Nucleus accumbens (tissue), 56 donors: ENCODE measurements around the gene NTNG1.
"Not testable (repeated sequence)": the region's sequence is repeated elsewhere in the genome, so short reads cannot be mapped to it uniquely, and the experiment has no call there.

Experiments used
- DNase-seq, 56 donors: peaks; one replicate each; lab custom pipeline; 2025; lab: John Stamatoyannopoulos, UW

Gene NTNG1

DNA sequence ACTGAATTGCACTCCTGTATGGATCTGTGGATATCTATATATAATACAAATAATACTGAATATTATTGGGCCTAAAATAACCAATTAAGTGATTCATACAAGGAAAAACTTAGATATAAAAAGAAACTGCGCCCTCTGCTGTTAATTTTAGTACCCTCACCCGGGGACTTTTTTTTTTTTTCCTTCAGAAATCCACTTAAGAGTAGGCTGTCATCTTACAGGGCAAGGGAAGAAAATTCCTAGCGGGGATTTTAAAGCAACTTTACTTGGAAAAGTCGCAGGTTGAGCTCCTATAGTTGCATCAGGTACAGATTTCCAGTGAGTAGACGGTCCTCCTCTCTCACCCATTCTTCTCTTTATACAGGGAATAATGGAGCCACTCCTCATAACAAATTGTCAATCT is 1.3 kb downstream of the NTNG1 start:
- peak in 2 of 56 donors; percentile 4 to 22 for DNase-seq

- DNase-seq = no peak
Measured at GRCh38 chr1:107142666-107143065, 1.8 kb downstream of the NTNG1 start.

GRCh38 chr1:107145637-107146036 is 4.8 kb downstream of the NTNG1 start:
- no peak for DNase-seq

- DNase-seq = no peak
Measured at GRCh38 chr1:107147843-107148242, 7.0 kb downstream of the NTNG1 start.

GRCh38 chr1:107149946-107150345 is 9.1 kb downstream of the NTNG1 start:
- DNase-seq = no peak

GRCh38 chr1:107151295-107151694 is 10.5 kb downstream of the NTNG1 start:
- no peak for DNase-seq

DNA sequence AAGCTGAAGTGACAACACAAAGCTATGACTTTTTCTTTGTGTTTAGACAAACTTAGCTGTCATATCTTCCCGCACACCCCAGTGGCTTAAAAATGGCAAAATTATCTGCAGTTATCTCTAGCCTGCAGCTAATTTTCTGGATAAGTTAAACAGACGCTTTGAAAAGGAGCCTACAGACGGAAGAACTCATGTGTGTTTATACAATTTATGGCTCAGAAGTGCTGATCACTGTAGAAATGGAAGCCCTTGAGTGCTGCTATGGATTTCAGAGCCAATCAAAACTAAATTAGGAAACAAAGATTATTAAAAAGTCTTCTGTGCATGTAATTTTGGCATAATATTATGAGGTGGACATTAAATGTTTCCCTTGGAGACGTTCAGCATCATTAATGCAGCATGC is 11.6 kb downstream of the NTNG1 start:
- DNase-seq = no peak

DNA sequence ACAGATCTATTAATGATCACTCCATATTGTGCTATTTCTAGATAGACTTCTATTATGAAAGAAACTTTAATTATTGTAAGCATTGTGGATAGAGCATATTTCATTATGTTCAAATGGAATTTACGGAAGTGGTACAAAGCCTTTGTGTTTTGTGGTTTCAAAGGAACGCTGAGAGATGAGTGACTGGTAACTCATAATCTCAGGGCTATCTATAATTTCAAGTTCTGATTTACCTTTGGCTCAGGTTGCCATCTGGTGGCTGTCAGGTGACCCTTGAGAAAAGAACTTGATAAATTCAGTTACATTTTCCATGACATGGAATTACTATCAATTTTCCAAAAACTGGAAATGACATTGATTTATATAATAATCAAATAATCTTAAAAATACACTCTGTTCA is 12.2 kb downstream of the NTNG1 start:
- no peak for DNase-seq

DNA sequence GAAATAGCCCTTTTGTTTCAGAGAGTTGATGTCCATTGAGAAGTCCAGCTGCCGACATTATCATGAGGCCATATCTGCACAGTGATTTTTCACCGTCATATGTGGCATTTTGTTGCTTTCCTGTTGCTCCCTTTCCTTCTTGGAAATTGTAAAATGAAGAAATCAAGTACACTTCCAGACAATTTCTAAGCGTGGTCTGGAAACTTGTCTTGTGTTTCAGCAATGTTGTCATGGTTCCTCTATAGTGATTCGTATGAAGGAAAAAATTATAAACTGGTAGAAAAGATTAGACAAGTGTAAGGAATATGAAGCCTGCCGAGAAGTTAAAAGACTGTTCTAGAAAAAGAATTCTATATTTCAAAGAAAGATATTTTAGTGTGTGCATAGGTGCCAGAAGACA is 17.7 kb downstream of the NTNG1 start:
- DNase-seq = no peak

- no peak for DNase-seq
Measured at GRCh38 chr1:107158991-107159390, 18.2 kb downstream of the NTNG1 start.

DNA sequence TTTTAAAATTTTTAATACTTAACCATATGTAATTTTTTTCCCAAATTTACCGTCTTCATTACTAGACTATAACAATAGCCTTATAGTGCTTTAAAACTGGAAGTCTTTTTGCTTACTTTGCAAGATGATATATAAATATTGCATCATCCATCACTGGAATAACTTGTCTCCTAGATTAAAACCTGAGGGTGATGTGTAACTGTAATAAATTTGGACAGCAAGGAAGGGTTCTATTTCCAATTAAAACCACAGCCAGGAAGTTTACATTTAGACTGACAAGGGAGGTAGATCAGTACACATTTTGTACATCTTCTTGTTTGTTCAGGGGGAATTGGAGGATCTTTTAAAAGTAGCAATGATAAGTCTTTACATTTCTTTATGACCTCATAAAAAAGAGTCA is 21.9 kb downstream of the NTNG1 start:
- no peak for DNase-seq

- DNase-seq = not testable (repeated sequence)
Measured at GRCh38 chr1:107164901-107165300, 24.1 kb downstream of the NTNG1 start.

GRCh38 chr1:107169615-107170014 is 28.8 kb downstream of the NTNG1 start:
- DNase-seq = no peak

GRCh38 chr1:107171333-107171732 is 30.5 kb downstream of the NTNG1 start:
- peak in 9 of 56 donors; percentile 0 to 20 (median 2) for DNase-seq

DNA sequence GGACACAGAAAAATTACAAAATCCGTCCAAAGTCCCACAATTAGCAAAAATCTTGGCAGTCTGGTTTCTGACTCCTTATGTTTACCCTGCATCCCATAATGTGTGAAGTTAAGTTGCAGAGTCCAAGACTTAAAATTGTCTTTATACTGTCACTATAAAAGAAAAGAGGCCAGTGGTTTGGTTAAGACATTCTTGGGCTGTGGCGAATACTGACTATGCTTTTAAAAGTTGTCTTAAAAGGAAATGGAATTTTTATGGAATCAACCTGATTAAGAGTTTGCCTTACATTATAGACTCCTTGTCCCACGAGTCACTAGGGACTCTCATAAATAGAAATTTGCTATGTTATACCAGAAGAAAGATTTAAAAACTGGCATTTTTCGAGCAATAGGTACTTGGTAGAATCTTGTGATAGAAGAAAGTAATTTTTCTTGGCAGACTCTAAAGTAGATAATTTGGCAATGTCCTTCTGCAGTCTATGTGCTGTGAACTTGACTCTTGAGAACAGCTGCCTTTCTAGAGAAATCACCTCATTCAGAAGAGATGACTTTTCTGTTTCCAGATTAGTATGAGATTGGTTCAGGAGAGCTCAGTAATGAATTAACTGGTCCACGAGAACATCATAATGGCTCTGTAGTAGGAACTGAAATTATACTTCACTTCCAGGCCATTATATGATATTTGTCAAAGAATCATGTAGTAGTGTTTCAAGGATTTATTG is 31.8 kb downstream of the NTNG1 start:
- no peak for DNase-seq

GRCh38 chr1:107175102-107175909 is 34.5 kb downstream of the NTNG1 start:
- DNase-seq = no peak

DNA sequence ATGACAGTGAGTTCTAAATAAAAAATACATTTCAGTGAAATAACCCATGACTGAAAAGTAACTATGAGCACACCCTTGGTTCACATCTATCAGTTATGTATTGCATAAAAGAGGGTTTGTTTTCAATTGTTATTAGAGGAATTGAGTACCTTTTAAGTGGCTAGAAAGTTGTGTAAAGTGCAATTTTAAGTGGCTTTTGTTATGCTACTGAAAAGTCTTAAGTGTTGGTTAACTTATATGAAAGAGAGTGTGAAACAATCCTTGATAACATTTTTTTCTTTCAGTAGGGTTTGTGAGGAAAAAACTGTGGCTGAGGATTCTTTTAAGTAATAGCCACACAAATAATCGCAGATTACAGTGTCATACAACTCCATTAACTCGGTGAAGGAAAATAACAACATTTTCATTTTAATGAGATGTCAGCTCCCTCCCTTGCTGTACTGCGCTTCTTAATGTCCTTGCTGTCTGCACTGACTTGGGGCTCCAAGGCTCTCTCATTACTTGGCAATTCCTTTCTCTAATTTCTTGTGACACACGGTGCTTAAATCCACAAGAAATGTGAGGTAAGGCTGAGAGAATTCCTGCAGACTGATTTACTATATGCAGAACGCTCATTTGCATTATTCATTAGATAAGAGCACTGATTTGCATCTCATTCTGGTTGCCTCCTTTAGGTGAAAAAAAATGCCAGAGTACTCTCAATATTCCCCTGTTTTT is 40.6 kb downstream of the NTNG1 start:
- no peak for DNase-seq

GRCh38 chr1:107183011-107183410 is 42.2 kb downstream of the NTNG1 start:
- no peak for DNase-seq

DNA sequence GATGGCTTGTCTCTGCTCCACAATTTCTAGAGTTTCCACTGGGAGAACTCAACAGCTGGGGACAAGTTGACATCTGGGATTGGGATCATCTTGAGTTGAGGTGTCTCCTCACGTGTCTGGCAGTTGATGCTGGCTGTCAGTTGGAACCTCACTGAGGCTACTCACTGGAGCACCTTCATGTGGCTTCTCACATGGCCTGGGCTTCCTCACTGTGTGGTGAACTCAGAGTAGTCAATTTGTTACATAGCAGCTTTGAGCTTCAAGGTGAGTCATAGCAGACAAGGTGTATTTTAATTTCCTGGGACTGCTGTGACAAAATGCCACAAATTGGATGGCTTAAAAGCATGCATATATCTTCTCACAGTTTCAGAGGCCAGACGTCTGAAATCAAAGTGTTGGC is 44.0 kb downstream of the NTNG1 start:
- no peak for DNase-seq

DNA sequence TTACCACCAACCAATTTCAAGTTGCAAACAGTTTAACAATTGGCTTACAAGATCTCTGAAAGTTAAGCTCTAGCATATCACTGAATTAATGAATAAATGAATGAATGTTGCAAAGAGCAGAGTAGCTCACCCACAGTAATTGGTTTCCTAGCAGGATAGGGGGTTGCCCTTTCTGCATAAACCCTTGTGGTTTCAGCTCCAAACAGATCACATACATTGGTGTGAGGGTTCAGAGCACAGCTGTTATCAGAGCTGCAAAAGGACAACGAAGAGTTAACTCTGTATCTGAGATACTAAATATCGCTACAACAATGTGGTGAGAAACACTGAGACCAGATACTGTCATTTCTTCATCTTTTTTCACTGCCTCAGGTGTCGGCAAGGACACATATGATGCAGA is 46.6 kb downstream of the NTNG1 start:
- DNase-seq = no peak

GRCh38 chr1:107188160-107188559 is 47.3 kb downstream of the NTNG1 start:
- no peak for DNase-seq
